ENCODE data around the gene TPSG1. TPM values are rescaled to one million over a fixed set of nuclear protein-coding genes. Genes with fewer than 3 reads are reported as not detected.
A peak's percentile ranks its signal among the peaks of the same experiment; 100 is the strongest.
"Not testable (repeated sequence)": the region's sequence is repeated elsewhere in the genome, so short reads cannot be mapped to it uniquely, and the experiment has no call there.

Gene TPSG1
- total and polyA plus RNA-seq, 7 donors = 1.4 to 73.9 (median 40.7) TPM; not detected in 3

- H3K36me3 ChIP-seq = peaks cover 0 to 6% (median 2%) of the 10 kb centered on the region in 4 donors
Measured at GRCh38 chr16:1188432-1189189, 36.5 kb downstream of the TPSG1 start.

GRCh38 chr16:1185460-1186207, 39.4 kb downstream of the TPSG1 start:
- DNase-seq = not testable (repeated sequence)
- H3K4me1 ChIP-seq = peaks cover 0 to 74% (median 61%) of the 10 kb centered on the region in 4 donors

More at GRCh38 chr16:1188432-1189189, 36.5 kb downstream of the TPSG1 start:
- peak overlapping the region in 3 of 4 donors; percentile 43 to 87 (median 67) for H3K27ac ChIP-seq
- no peak overlapping the region for H3K4me3 ChIP-seq
- intact Hi-C loops (cut with DNase I) = no loop called here
- no peaks in the 10 kb centered on the region for H3K27me3 ChIP-seq
- peak; percentile 82 for DNase-seq
- 43 to 50% methylated on average over 32 of the region's 32 CpGs for WGBS, 2 donors
- no peaks in the 10 kb centered on the region for H3K9me3 ChIP-seq
- TF ChIP-seq POLR2A (IDR thresholded peaks at IDR 0.05) (no peak), POLR2AphosphoS5 (IDR thresholded peaks at IDR 0.05) (peak in 1 of 4 donors; percentile 10), CTCF (IDR thresholded peaks at IDR 0.05) (peak in 2 of 4 experiments; percentile 7 to 37), EP300 (IDR thresholded peaks at IDR 0.05) (no peak)
- peaks cover 0 to 68% (median 58%) of the 10 kb centered on the region in 4 donors for H3K4me1 ChIP-seq

GRCh38 chr16:1184980-1185379, 40.1 kb downstream of the TPSG1 start:
- 96% methylated on average over 18 of the region's 18 CpGs for WGBS, 2 donors
- H3K4me1 ChIP-seq = peaks cover 0 to 74% (median 61%) of the 10 kb centered on the region in 4 donors
- DNase-seq = no peak
- peak overlapping the region; percentile 89 to 98 (median 96) for H3K27ac ChIP-seq
- no peak for TF ChIP-seq POLR2A (IDR thresholded peaks at IDR 0.05)
- peak in 1 of 4 donors; percentile 15 for TF ChIP-seq POLR2AphosphoS5 (IDR thresholded peaks at IDR 0.05)
- H3K4me3 ChIP-seq = no peak overlapping the region
- no peaks in the 10 kb centered on the region for H3K9me3 ChIP-seq
- intact Hi-C loops (cut with DNase I) = no loop called here
- H3K27me3 ChIP-seq = no peaks in the 10 kb centered on the region
- peaks cover 0 to 6% (median 2%) of the 10 kb centered on the region in 4 donors for H3K36me3 ChIP-seq

More at GRCh38 chr16:1185460-1186207, 39.4 kb downstream of the TPSG1 start:
- intact Hi-C loops (cut with DNase I); H3K9me3 ChIP-seq; H3K36me3 ChIP-seq; H3K4me3 ChIP-seq; H3K27me3 ChIP-seq: not testable (repeated sequence)
- H3K27ac ChIP-seq = peak overlapping the region; percentile 89 to 98 (median 96)
- WGBS, 2 donors = 83 to 92% methylated on average over 74 to 86 of the region's 86 CpGs

- Histone ChIP-seq H3K36me3 (peaks cover 0 to 6% (median 2%) of the 10 kb centered on the region in 4 donors), H3K27me3 (no peaks in the 10 kb centered on the region), H3K4me3 (no peak overlapping the region), H3K4me1 (peaks cover 0 to 76% (median 64%) of the 10 kb centered on the region in 4 donors), H3K27ac (peak overlapping the region; percentile 89 to 98 (median 96)), H3K9me3 (no peaks in the 10 kb centered on the region)
- DNase-seq = peak; percentile 86
- no peak for TF ChIP-seq POLR2A (IDR thresholded peaks at IDR 0.05)
- peak in 3 of 4 donors; percentile 53 to 64 (median 57) for TF ChIP-seq POLR2AphosphoS5 (IDR thresholded peaks at IDR 0.05)
- peak in 1 of 4 donors; percentile 68 for TF ChIP-seq EP300 (IDR thresholded peaks at IDR 0.05)
- peak; percentile 12 to 60 (median 44) for TF ChIP-seq CTCF (IDR thresholded peaks at IDR 0.05)
- WGBS, 2 donors = 68 to 80% methylated on average over 26 of the region's 26 CpGs
- intact Hi-C loops (cut with DNase I) = no loop called here
Measured at GRCh38 chr16:1184156-1184868, 40.8 kb downstream of the TPSG1 start.
